Measurements from ENCODE around the gene RRBP1. TPM values are rescaled to one million over a fixed set of nuclear protein-coding genes. Genes with fewer than 3 reads are reported as not detected.

Gene RRBP1
- total RNA-seq, 1 donor from 2014 or later = 65.0 TPM

DNA sequence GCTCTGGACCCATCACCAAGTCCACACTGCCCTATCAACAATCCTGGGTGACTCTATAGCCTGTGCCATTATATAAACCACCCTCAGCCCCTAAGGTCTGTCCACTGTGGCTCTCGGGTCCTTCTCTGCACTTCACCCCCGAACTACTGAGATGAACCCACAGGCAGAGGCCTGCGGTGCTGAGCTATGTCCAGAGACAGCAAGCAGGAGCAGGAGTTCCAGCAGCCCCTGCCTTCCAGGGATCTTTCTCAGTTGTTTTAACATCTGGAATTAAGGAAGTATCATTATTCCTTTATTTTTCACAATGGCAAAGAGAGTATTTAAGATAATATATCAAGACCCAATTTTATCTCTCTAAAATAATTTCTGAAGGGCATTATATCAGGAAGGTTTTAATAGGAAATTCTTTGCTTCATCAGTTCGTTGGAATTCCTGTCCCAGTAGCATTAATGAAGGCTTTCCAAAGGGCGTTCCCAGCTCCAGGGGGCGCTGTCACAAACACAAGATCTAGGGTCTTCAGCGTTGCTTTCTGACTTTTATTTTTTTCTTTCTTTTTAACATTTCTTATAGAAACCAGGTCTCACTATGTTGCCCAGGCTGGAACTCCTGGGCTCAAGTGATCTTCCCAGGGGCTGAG lies 27.3 kb downstream of the RRBP1 start:
- peak; percentile 15 for DNase-seq (ENCODE audit: low read depth)
- TF ChIP-seq, protein P1, sequence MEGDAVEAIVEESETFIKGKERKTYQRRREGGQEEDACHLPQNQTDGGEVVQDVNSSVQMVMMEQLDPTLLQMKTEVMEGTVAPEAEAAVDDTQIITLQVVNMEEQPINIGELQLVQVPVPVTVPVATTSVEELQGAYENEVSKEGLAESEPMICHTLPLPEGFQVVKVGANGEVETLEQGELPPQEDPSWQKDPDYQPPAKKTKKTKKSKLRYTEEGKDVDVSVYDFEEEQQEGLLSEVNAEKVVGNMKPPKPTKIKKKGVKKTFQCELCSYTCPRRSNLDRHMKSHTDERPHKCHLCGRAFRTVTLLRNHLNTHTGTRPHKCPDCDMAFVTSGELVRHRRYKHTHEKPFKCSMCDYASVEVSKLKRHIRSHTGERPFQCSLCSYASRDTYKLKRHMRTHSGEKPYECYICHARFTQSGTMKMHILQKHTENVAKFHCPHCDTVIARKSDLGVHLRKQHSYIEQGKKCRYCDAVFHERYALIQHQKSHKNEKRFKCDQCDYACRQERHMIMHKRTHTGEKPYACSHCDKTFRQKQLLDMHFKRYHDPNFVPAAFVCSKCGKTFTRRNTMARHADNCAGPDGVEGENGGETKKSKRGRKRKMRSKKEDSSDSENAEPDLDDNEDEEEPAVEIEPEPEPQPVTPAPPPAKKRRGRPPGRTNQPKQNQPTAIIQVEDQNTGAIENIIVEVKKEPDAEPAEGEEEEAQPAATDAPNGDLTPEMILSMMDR (IDR thresholded peaks at IDR 0.05; ENCODE audit: insufficient read depth, low read length, severe bottlenecking) = peak; percentile 65
- no peak overlapping the region for H3K4me3 ChIP-seq (ENCODE audit: low read depth, low read length)
- FAIRE-seq = no peak
- peaks cover 16% of the 10 kb centered on the region for H3K36me3 ChIP-seq (ENCODE audit: control insufficient read depth, insufficient read depth, low read length)
- H3K27me3 ChIP-seq (ENCODE audit: control insufficient read depth, insufficient read depth, low read length) = no peaks in the 10 kb centered on the region

GRCh38 chr20:17653835-17654648 lies 28.0 kb downstream of the RRBP1 start:
- H3K4me3 ChIP-seq (ENCODE audit: low read depth, low read length) = no peak overlapping the region
- FAIRE-seq (no peak), DNase-seq (ENCODE audit: low read depth) (no peak)
- TF ChIP-seq, protein P1 (IDR thresholded peaks at IDR 0.05; ENCODE audit: insufficient read depth, low read length, severe bottlenecking) = no peak
- H3K27me3 ChIP-seq (ENCODE audit: control insufficient read depth, insufficient read depth, low read length) = no peaks in the 10 kb centered on the region
- peaks cover 17% of the 10 kb centered on the region for H3K36me3 ChIP-seq (ENCODE audit: control insufficient read depth, insufficient read depth, low read length)

- DNase-seq (ENCODE audit: low read depth) = no peak
- FAIRE-seq = no peak
- TF ChIP-seq, protein P1 (IDR thresholded peaks at IDR 0.05; ENCODE audit: insufficient read depth, low read length, severe bottlenecking) = no peak
- H3K4me3 ChIP-seq (ENCODE audit: low read depth, low read length) = no peak overlapping the region
- no peaks in the 10 kb centered on the region for H3K27me3 ChIP-seq (ENCODE audit: control insufficient read depth, insufficient read depth, low read length)
- peaks cover 13% of the 10 kb centered on the region for H3K36me3 ChIP-seq (ENCODE audit: control insufficient read depth, insufficient read depth, low read length)
Measured at GRCh38 chr20:17652411-17652810, 29.6 kb downstream of the RRBP1 start.

GRCh38 chr20:17651760-17652388 lies 30.2 kb downstream of the RRBP1 start:
- no peak for DNase-seq (ENCODE audit: low read depth)
- Histone ChIP-seq H3K36me3 (ENCODE audit: control insufficient read depth, insufficient read depth, low read length) (peaks cover 12% of the 10 kb centered on the region), H3K27me3 (ENCODE audit: control insufficient read depth, insufficient read depth, low read length) (no peaks in the 10 kb centered on the region), H3K4me3 (ENCODE audit: low read depth, low read length) (no peak overlapping the region)
- FAIRE-seq = no peak
- TF ChIP-seq, protein P1 (IDR thresholded peaks at IDR 0.05; ENCODE audit: insufficient read depth, low read length, severe bottlenecking) = peak; percentile 44

DNA sequence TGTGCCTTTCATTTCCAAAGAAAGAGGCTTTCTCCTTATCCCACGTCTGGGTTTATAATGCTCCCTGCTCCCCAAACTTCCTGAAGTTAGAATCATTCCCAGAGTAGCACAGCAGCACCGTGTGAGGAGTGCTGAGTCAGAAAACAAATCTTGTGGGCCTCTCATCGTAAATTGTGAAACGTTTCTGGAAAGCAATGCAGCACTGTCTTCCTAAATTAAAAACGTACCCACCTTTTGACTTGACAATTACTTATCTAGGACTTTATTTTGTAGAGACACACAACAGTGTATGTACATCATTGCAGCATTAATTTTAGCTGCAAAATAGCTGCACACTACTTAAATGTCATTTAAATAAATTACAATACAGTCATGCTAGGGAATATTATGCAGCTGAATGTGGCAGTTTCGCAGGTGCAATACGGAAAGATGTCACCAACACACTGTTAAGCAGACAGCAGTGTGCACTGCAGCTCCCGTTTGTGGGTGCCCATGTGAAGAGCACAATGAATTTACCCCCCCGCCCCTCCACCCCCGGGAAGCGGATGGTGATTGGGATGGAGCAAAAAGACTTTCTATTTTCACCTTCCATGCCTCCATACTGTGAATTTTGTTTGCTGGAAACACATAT lies 30.8 kb downstream of the RRBP1 start:
- TF ChIP-seq, protein P1 (IDR thresholded peaks at IDR 0.05; ENCODE audit: insufficient read depth, low read length, severe bottlenecking) = no peak
- Histone ChIP-seq H3K27me3 (ENCODE audit: control insufficient read depth, insufficient read depth, low read length) (no peaks in the 10 kb centered on the region), H3K36me3 (ENCODE audit: control insufficient read depth, insufficient read depth, low read length) (peaks cover 12% of the 10 kb centered on the region), H3K4me3 (ENCODE audit: low read depth, low read length) (no peak overlapping the region)
- DNase-seq (ENCODE audit: low read depth) = no peak
- no peak for FAIRE-seq
